BJ (cell line): ENCODE measurements around the gene IGSF10. TPM values are rescaled to one million over a fixed set of nuclear protein-coding genes. Genes with fewer than 3 reads are reported as not detected.

Experiments
- CTCF ChIA-PET: fragments of 350-600 bp; formaldehyde crosslinking; extraction: SDS; loops from one replicate; lab custom pipeline; 2021; ENCODE audit warnings: antibody characterized with exemption, inconsistent platforms; lab: Yijun Ruan, JAX
- POLR2A ChIA-PET: fragments of 300-600 bp; sonication (Branson Sonifier 250); formaldehyde crosslinking; extraction: SDS; loops from one replicate; lab custom pipeline; 2021; ENCODE audit warnings: antibody characterized with exemption; lab: Charles Lee
- DNase-seq: peaks from one replicate; pipeline ENCODE4 v3.0.0-alpha.2; 2011; ENCODE audit warnings: low read depth
- H3K27me3 ChIP-seq: 2 replicates; pipeline ENCODE4 v1.6.0; 2011; ENCODE audit warnings: low read length; ENCODE audit not compliant: control insufficient read depth, insufficient read depth
- H3K36me3 ChIP-seq: 2 replicates; pipeline ENCODE4 v1.5.1; 2011; ENCODE audit warnings: low read length; ENCODE audit not compliant: control insufficient read depth, insufficient read depth
- H3K4me3 ChIP-seq: 2 replicates; pipeline ENCODE4 v1.5.1; 2011; ENCODE audit warnings: low read depth, mild to moderate bottlenecking, control low read depth, low read length
- polyA plus RNA-seq: library from polyadenylated mRNA; depleted of rRNA; stranded (reverse); fragments of >200 nt; gene quantifications from 2 replicates; pipeline ENCODE4 v1.2.3, GENCODE V29; 2011; rRNA removed
- small RNA-seq: library from RNA; depleted of rRNA; stranded (forward); fragments of <200 nt; gene quantifications from one replicate; pipeline ENCODE3, GENCODE V24; 2012; ENCODE audit warnings: low replicate concordance, low read depth; ENCODE audit not compliant: insufficient read length
- TF ChIP-seq, protein P1 (sequence below): IDR thresholded peaks from 2 replicates; pipeline ENCODE4 v1.5.1; 2011; ENCODE audit warnings: low read depth, mild to moderate bottlenecking, control low read depth, inconsistent platforms, low read length, moderate library complexity; ENCODE audit not compliant: insufficient read depth

The IGSF10 gene
- polyA plus RNA-seq, 1 experiment = 0.07 TPM

DNA sequence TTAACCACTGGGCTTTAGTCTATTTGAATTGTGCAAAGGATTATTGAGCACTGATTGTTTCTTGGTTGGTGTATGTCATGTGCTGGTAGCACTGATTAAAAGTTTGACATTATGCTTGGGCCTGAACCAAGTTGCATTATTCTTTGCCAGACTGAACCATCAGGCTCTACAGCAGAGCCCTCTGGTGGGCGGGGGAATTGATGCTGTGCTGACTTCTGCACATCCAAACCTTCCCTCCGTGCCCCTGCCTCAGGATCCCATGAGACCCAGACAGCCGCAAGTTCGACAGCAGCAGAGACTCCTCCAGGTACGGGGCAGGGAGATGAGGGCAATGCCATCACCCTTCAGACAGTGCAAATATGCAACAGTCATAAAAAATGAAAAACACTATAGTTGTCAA is 47.9 kb downstream of the IGSF10 start:
- H3K4me3 ChIP-seq = no peak overlapping the region
- H3K36me3 ChIP-seq = no peaks in the 10 kb centered on the region
- H3K27me3 ChIP-seq = no peaks in the 10 kb centered on the region
- POLR2A ChIA-PET = no interaction called here
- no peak for DNase-seq
- CTCF ChIA-PET = interaction anchor here (1.3 kb wide), 1 partner anchor 15 kb away, joined by 6 read pairs; no protein-coding TSS in a partner anchor
- TF ChIP-seq, protein P1, sequence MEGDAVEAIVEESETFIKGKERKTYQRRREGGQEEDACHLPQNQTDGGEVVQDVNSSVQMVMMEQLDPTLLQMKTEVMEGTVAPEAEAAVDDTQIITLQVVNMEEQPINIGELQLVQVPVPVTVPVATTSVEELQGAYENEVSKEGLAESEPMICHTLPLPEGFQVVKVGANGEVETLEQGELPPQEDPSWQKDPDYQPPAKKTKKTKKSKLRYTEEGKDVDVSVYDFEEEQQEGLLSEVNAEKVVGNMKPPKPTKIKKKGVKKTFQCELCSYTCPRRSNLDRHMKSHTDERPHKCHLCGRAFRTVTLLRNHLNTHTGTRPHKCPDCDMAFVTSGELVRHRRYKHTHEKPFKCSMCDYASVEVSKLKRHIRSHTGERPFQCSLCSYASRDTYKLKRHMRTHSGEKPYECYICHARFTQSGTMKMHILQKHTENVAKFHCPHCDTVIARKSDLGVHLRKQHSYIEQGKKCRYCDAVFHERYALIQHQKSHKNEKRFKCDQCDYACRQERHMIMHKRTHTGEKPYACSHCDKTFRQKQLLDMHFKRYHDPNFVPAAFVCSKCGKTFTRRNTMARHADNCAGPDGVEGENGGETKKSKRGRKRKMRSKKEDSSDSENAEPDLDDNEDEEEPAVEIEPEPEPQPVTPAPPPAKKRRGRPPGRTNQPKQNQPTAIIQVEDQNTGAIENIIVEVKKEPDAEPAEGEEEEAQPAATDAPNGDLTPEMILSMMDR = no peak

Small RNA genes within 50 kb of the gene (small RNA-seq; reads per million reads assigned to genes)
- not detected for gene AC117454.1

Other genes starting within 250 kb of the IGSF10 start
- not detected in 2 replicates for gene P2RY14, start 182.5 kb downstream of the IGSF10 start, polyA plus RNA-seq
- not detected in 2 replicates for gene GPR87, start 144.2 kb downstream of the IGSF10 start, polyA plus RNA-seq
- not detected in 2 replicates for gene P2RY13, start 131.5 kb downstream of the IGSF10 start, polyA plus RNA-seq
- gene P2RY12, start 76.3 kb downstream of the IGSF10 start, polyA plus RNA-seq = not detected in 2 replicates